ENCODE results near the gene LPIN2.
"Not testable (repeated sequence)": the region's sequence is repeated elsewhere in the genome, so short reads cannot be mapped to it uniquely, and the experiment has no call there.

The LPIN2 gene

GRCh38 chr18:3032721-3033120 is 19.8 kb upstream of the LPIN2 start:
- Histone ChIP-seq H3K27me3 (replicated peaks) (no peaks in the 10 kb centered on the region), H3K27ac (no peak overlapping the region), H3K4me3 (ENCODE audit: low read depth, low read length) (no peak overlapping the region), H3K36me3 (replicated peaks) (no peaks in the 10 kb centered on the region)
- TF ChIP-seq CTCF (IDR thresholded peaks at IDR 0.05; ENCODE audit: low read depth, low read length, missing control alignments), result no peak
- DNase-seq, result no peak
- in situ Hi-C loops (cut with HindIII; ENCODE audit: low pct_ligation_motif_present, low sequenced_read_pairs), result no loop called here

GRCh38 chr18:3029215-3029952 is 16.4 kb upstream of the LPIN2 start:
- no peak for DNase-seq
- H3K4me3 ChIP-seq (ENCODE audit: low read depth, low read length), result no peak overlapping the region
- no peaks in the 10 kb centered on the region for H3K27me3 ChIP-seq (replicated peaks)
- H3K27ac ChIP-seq, result no peak overlapping the region
- TF ChIP-seq CTCF (IDR thresholded peaks at IDR 0.05; ENCODE audit: low read depth, low read length, missing control alignments), result no peak
- no peaks in the 10 kb centered on the region for H3K36me3 ChIP-seq (replicated peaks)
- in situ Hi-C loops (cut with HindIII; ENCODE audit: low pct_ligation_motif_present, low sequenced_read_pairs), result no loop called here

DNA sequence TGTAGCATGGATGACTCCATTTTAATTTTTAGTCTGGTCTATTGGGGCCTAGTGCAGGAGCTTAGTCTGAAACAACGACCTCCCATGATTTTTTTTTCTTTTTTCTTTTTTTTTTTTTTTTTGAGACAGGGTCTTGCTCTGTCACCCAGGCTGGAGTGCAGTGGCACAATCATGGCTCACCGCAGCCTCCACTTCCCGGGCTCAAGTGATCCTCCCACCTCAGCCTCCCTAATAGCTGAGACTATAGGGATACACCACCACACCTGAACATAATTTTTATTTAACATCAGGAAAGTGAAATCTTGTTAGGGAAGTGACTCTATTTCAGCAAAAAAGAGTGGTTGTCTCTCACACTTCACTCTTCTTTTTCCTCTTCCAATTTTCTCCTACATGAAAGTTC is 15.2 kb upstream of the LPIN2 start:
- H3K27ac ChIP-seq; H3K4me3 ChIP-seq (ENCODE audit: low read depth, low read length); in situ Hi-C loops (cut with HindIII; ENCODE audit: low pct_ligation_motif_present, low sequenced_read_pairs); DNase-seq; H3K27me3 ChIP-seq (replicated peaks); H3K36me3 ChIP-seq (replicated peaks): not testable (repeated sequence)

- in situ Hi-C loops (cut with HindIII; ENCODE audit: low pct_ligation_motif_present, low sequenced_read_pairs), result no loop called here
- no peaks in the 10 kb centered on the region for H3K27me3 ChIP-seq (replicated peaks)
These were observed 14.5 kb upstream of the LPIN2 start for GRCh38 chr18:3027370-3027891.

DNA sequence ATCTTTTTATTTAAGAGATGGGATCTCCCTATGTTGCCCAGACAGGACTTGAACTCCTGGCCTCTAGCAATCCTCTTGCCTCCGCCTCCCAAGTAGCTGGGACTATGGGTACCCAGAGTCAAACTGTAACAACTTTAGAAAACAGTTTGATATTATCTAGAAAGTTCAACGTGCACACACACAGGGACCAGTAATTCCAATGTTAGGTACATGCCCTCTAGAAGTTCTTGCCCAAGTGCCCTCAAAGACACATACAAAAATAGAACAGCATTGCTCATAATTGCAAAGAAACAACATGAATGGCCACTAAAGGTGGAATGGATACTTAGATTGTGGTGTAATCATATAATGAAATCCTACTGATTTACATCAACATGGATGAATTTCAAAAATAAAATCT is 12.6 kb upstream of the LPIN2 start:
- H3K27me3 ChIP-seq (replicated peaks), result no peaks in the 10 kb centered on the region
- TF ChIP-seq CTCF (IDR thresholded peaks at IDR 0.05; ENCODE audit: low read depth, low read length, missing control alignments), result no peak
- no peak overlapping the region for H3K27ac ChIP-seq
- no peak overlapping the region for H3K4me3 ChIP-seq (ENCODE audit: low read depth, low read length)
- in situ Hi-C loops (cut with HindIII; ENCODE audit: low pct_ligation_motif_present, low sequenced_read_pairs), result no loop called here
- DNase-seq, result no peak
- H3K36me3 ChIP-seq (replicated peaks), result no peaks in the 10 kb centered on the region

More at GRCh38 chr18:3027370-3027891, 14.5 kb upstream of the LPIN2 start:
- H3K27ac ChIP-seq, result no peak overlapping the region
- TF ChIP-seq CTCF (IDR thresholded peaks at IDR 0.05; ENCODE audit: low read depth, low read length, missing control alignments), result no peak
- H3K4me3 ChIP-seq (ENCODE audit: low read depth, low read length), result no peak overlapping the region
- no peaks in the 10 kb centered on the region for H3K36me3 ChIP-seq (replicated peaks)
- DNase-seq, result no peak

DNA sequence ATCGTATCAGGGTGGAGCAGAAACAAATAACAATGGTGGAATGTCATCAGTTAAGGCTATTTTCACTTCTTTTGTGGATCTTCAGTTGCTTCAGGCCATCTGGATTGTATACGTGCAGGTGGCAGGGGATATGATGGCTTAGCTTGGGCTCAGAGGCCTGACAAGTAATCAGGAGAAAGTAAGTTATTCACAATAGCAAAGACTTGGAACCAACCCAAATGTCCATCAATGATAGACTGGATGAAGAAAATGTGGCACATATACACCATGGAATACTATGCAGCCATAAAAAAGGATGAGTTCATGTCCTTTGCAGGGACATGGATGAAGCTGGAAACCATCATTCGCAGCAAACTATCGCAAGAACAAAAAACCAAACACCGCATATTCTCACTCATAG is 10.7 kb upstream of the LPIN2 start:
- in situ Hi-C loops (cut with HindIII; ENCODE audit: low pct_ligation_motif_present, low sequenced_read_pairs); DNase-seq: not testable (repeated sequence)

More for the DNA sequence above, 10.7 kb upstream of the LPIN2 start:
- not testable (repeated sequence) for H3K36me3 ChIP-seq (replicated peaks); H3K27ac ChIP-seq; H3K4me3 ChIP-seq (ENCODE audit: low read depth, low read length); H3K27me3 ChIP-seq (replicated peaks)
